Fibroblast of the conjunctiva (primary cell): ENCODE data around the gene IFI44L.
A peak's percentile ranks its signal among the peaks of the same experiment; 100 is the strongest.

Source experiments
- DNase-seq: peaks from one replicate; pipeline ENCODE4 v3.0.0-alpha.2; 2010; ENCODE audit warnings: low read depth

Gene IFI44L

GRCh38 chr1:78619803-78620579 is at the start of gene IFI44L:
Gene IFI44L, plus strand, starts transcription at chr1:78620448. Its CDS starts 7,468 bp downstream, at chr1:78627916.
- DNase-seq, result peak; percentile 49

GRCh38 chr1:78570539-78570938 is 49.7 kb upstream of the IFI44L start:
- no peak for DNase-seq

- no peak for DNase-seq
Observed at GRCh38 chr1:78577257-78578100, 42.8 kb upstream of the IFI44L start.

GRCh38 chr1:78586572-78586971 is 33.7 kb upstream of the IFI44L start:
- no peak for DNase-seq

- DNase-seq, result no peak
Observed at GRCh38 chr1:78587211-78587610, 33.0 kb upstream of the IFI44L start.

- DNase-seq, result no peak
Observed at GRCh38 chr1:78591971-78592370, 28.3 kb upstream of the IFI44L start.

GRCh38 chr1:78599294-78599693 is 21.0 kb upstream of the IFI44L start:
- no peak for DNase-seq

- no peak for DNase-seq
Observed at GRCh38 chr1:78601068-78601467, 19.2 kb upstream of the IFI44L start.

- no peak for DNase-seq
Observed at GRCh38 chr1:78603206-78603605, 17.0 kb upstream of the IFI44L start.

- no peak for DNase-seq
Observed at GRCh38 chr1:78604643-78605042, 15.6 kb upstream of the IFI44L start.

- DNase-seq, result no peak
Observed at GRCh38 chr1:78606274-78606673, 14.0 kb upstream of the IFI44L start.

GRCh38 chr1:78607334-78607927 is 12.8 kb upstream of the IFI44L start:
- peak; percentile 24 for DNase-seq

- DNase-seq, result no peak
Observed at GRCh38 chr1:78607944-78608343, 12.3 kb upstream of the IFI44L start.

GRCh38 chr1:78617615-78618026 is 2.6 kb upstream of the IFI44L start:
- peak; percentile 83 for DNase-seq

- DNase-seq, result no peak
Observed at GRCh38 chr1:78619032-78619431, 1.2 kb upstream of the IFI44L start.

GRCh38 chr1:78619446-78619802 is 824 bp upstream of the IFI44L start:
- DNase-seq, result peak; percentile 8

GRCh38 chr1:78620666-78621065 is 418 bp downstream of the IFI44L start:
- no peak for DNase-seq

GRCh38 chr1:78622548-78622947 is 2.3 kb downstream of the IFI44L start:
- no peak for DNase-seq

- DNase-seq, result no peak
Observed at GRCh38 chr1:78624035-78624434, 3.8 kb downstream of the IFI44L start.

GRCh38 chr1:78627321-78627720 is 7.1 kb downstream of the IFI44L start:
- no peak for DNase-seq

GRCh38 chr1:78630600-78630999 is 10.4 kb downstream of the IFI44L start:
- no peak for DNase-seq

- no peak for DNase-seq
Observed at GRCh38 chr1:78633209-78633608, 13.0 kb downstream of the IFI44L start.

GRCh38 chr1:78640462-78640861 is 20.2 kb downstream of the IFI44L start:
- no peak for DNase-seq
